Liver (tissue), 9 donors: Measurements from ENCODE around the gene TMEM259. TPM values are rescaled to one million over a fixed set of nuclear protein-coding genes. Genes with fewer than 3 reads are reported as not detected.

Source experiments
- DNase-seq: peaks from one replicate; pipeline ENCODE4 v3.0.0-alpha.2; 2017; ENCODE audit warnings: low spot score
- H3K27ac ChIP-seq, 2 donors: one replicate each; pipeline ENCODE4 v1.7.0; 2013; ENCODE audit warnings: inconsistent platforms in 2 of 2, low read length in 2 of 2, control low read depth in 1 of 2, low read depth in 1 of 2, mild to moderate bottlenecking in 1 of 2
- H3K27me3 ChIP-seq, 4 donors: one replicate each; pipeline versions ENCODE4 v1.6.1 to v1.7.0; 2013; ENCODE audit warnings: low read length in 3 of 4, inconsistent platforms in 1 of 4, mild to moderate bottlenecking in 1 of 4, moderate library complexity in 1 of 4; ENCODE audit not compliant: control insufficient read depth in 4 of 4, insufficient read depth in 4 of 4
- H3K36me3 ChIP-seq, 4 donors: one replicate each; pipeline versions ENCODE4 v1.6.1 to v1.7.0; 2013; ENCODE audit warnings: low read length in 3 of 4, mild to moderate bottlenecking in 3 of 4, low read depth in 1 of 4, moderate library complexity in 1 of 4; ENCODE audit not compliant: control insufficient read depth in 4 of 4, insufficient read depth in 3 of 4
- H3K4me1 ChIP-seq, 4 donors: one replicate each; pipeline versions ENCODE4 v1.6.1 to v1.7.0; 2013; ENCODE audit warnings: low read length in 3 of 4, mild to moderate bottlenecking in 3 of 4, moderate library complexity in 1 of 4; ENCODE audit not compliant: control insufficient read depth in 4 of 4, insufficient read depth in 4 of 4
- H3K4me3 ChIP-seq, 3 donors: one replicate each; pipeline versions ENCODE4 v1.6.1 to v1.7.0; 2013; ENCODE audit warnings: low read length in 3 of 3, control low read depth in 1 of 3, low read depth in 1 of 3, mild to moderate bottlenecking in 1 of 3
- H3K9ac ChIP-seq, 2 donors: one replicate each; pipeline ENCODE4 v1.7.0; 2013; ENCODE audit warnings: low read length in 2 of 2, mild to moderate bottlenecking in 2 of 2, moderate library complexity in 2 of 2, control low read depth in 1 of 2, low read depth in 1 of 2
- H3K9me3 ChIP-seq, 4 donors: one replicate each; pipeline versions ENCODE4 v1.6.1 to v1.7.0; 2013; ENCODE audit warnings: low read length in 3 of 4; ENCODE audit not compliant: control insufficient read depth in 4 of 4
- ATF3 ChIP-seq: IDR thresholded peaks from 2 replicates; pipeline ENCODE4 v1.6.1; 2016; ENCODE audit warnings: antibody characterized with exemption
- CTCF ChIP-seq: fragments of 150-350 bp; IDR thresholded peaks from 2 replicates; pipeline ENCODE4 v1.5.1; 2017; ENCODE audit warnings: improper control_type of control experiment, low read depth, low read length; ENCODE audit not compliant: missing input control
- EGR1 ChIP-seq, 2 donors: IDR thresholded peaks; 2 replicates each; pipeline ENCODE4 v1.6.1; 2016 to 2018; ENCODE audit warnings: antibody characterized with exemption in 2 of 2, low read depth in 2 of 2
- FOXA1 ChIP-seq: IDR thresholded peaks from 2 replicates; pipeline ENCODE4 v1.6.1; 2016; ENCODE audit warnings: antibody characterized with exemption
- GABPA ChIP-seq, 2 donors: IDR thresholded peaks in 1 of 2; conservative IDR thresholded peaks in 1 of 2; 2 replicates each; pipeline ENCODE4 v1.6.1; 2016; ENCODE audit warnings: antibody characterized with exemption in 2 of 2, mild to moderate bottlenecking in 1 of 2, moderate library complexity in 1 of 2
- HNF4A ChIP-seq, 2 donors: conservative IDR thresholded peaks; 2 replicates each; pipeline ENCODE4 v1.6.1; 2016; ENCODE audit warnings: antibody characterized with exemption in 2 of 2, mild to moderate bottlenecking in 2 of 2
- HNF4G ChIP-seq: IDR thresholded peaks from 2 replicates; pipeline ENCODE4 v1.6.1; 2016; ENCODE audit warnings: antibody characterized with exemption
- JUND ChIP-seq, 2 donors: IDR thresholded peaks; 2 replicates each; pipeline ENCODE4 v1.6.1; 2016; ENCODE audit warnings: antibody characterized with exemption in 2 of 2
- MAX ChIP-seq: IDR thresholded peaks from 2 replicates; pipeline ENCODE4 v1.6.1; 2016; ENCODE audit warnings: antibody characterized with exemption
- NR2F2 ChIP-seq: IDR thresholded peaks from 2 replicates; pipeline ENCODE4 v1.6.1; 2016; ENCODE audit warnings: antibody characterized with exemption
- RAD21 ChIP-seq, 2 donors: IDR thresholded peaks; 2 replicates each; pipeline ENCODE4 v1.6.1; 2016; ENCODE audit warnings: antibody characterized with exemption in 2 of 2, mild to moderate bottlenecking in 2 of 2
- REST ChIP-seq: IDR thresholded peaks from 2 replicates; pipeline ENCODE4 v1.6.1; 2016; ENCODE audit warnings: antibody characterized with exemption, mild to moderate bottlenecking
- RXRA ChIP-seq, 2 donors: IDR thresholded peaks; 2 replicates each; pipeline ENCODE4 v1.6.1; 2017 to 2018; ENCODE audit warnings: antibody characterized with exemption in 2 of 2, mild to moderate bottlenecking in 1 of 2
- SP1 ChIP-seq: IDR thresholded peaks from 2 replicates; pipeline ENCODE4 v1.6.1; 2018; ENCODE audit warnings: antibody characterized with exemption, mild to moderate bottlenecking
- TAF1 ChIP-seq: conservative IDR thresholded peaks from 2 replicates; pipeline ENCODE4 v1.6.1; 2016; ENCODE audit warnings: antibody characterized with exemption, mild to moderate bottlenecking
- YY1 ChIP-seq: IDR thresholded peaks from 2 replicates; pipeline ENCODE4 v1.6.1; 2016; ENCODE audit warnings: antibody characterized with exemption, mild to moderate bottlenecking
- ZBTB33 ChIP-seq: IDR thresholded peaks from 2 replicates; pipeline ENCODE4 v1.6.1; 2016; ENCODE audit warnings: antibody characterized with exemption
- WGBS: extraction: QIAGEN DNeasy Blood & Tissue Kit; methylation state at CpG from one replicate; pipeline ENCODE4 v1.1.7; 2013; 5-methylcytosine and 5-hydroxymethylcytosine counted together
- polyA plus RNA-seq, 2 donors: library from polyadenylated mRNA; stranded (reverse) in 1 of 2; unstranded in 1 of 2; fragments of 200-250 nt in 1 of 2; fragments of >200 nt in 1 of 2; fragmentation: Nextera tagmentation in 1 of 2; extraction: Ambion mirVana in 1 of 2; gene quantifications; one replicate each; pipeline versions ENCODE4 v1.2.1 to v1.2.3, GENCODE V29; 2013 to 2015
- total RNA-seq, 2 donors: library from RNA; depleted of rRNA; stranded (reverse); fragments of >200 nt; gene quantifications; one replicate each; pipeline ENCODE4 v1.2.3, GENCODE V29; 2014
- donor health status: healthy.
- donor health status: healthy.
- donor health status: healthy.
- donor health status: healthy.
- donor health status: healthy.

TMEM259 gene
- total and polyA plus RNA-seq, 4 donors: 29.7 to 99.3 (median 57.3) TPM

GRCh38 chr19:1013218-1013617 lies 7.7 kb downstream of the TMEM259 start (continued):
- TF ChIP-seq REST (no peak), EGR1 (IDR thresholded peaks at IDR 0.05; ENCODE audit: low read depth in 2 of 2) (no peak), RAD21 (IDR thresholded peaks at IDR 0.05) (no peak), TAF1 (no peak)

- DNase-seq: no peak
- Histone ChIP-seq H3K27ac (no peak overlapping the region), H3K36me3 (peaks cover 2 to 40% (median 16%) of the 10 kb centered on the region in 4 donors), H3K4me1 (peaks cover 11 to 18% (median 12%) of the 10 kb centered on the region in 4 donors), H3K27me3 (no peaks in the 10 kb centered on the region), H3K4me3 (no peak overlapping the region), H3K9ac (no peak overlapping the region), H3K9me3 (no peaks in the 10 kb centered on the region)
- WGBS: 91% methylated on average over 18 of the region's 18 CpGs
- no peak for TF ChIP-seq CTCF
- TF ChIP-seq ATF3: no peak
- TF ChIP-seq YY1: no peak
- TF ChIP-seq NR2F2: no peak
- no peak for TF ChIP-seq MAX
- TF ChIP-seq JUND (IDR thresholded peaks at IDR 0.05): no peak
- no peak for TF ChIP-seq RAD21 (IDR thresholded peaks at IDR 0.05)
- TF ChIP-seq FOXA1: no peak
- no peak for TF ChIP-seq HNF4G
Measured at GRCh38 chr19:1012334-1012733, 8.6 kb downstream of the TMEM259 start.

- no peaks in the 10 kb centered on the region for H3K27me3 ChIP-seq
- no peak for DNase-seq
- no peak overlapping the region for H3K9ac ChIP-seq
- H3K36me3 ChIP-seq: peaks cover 2 to 40% (median 16%) of the 10 kb centered on the region in 4 donors
- no peak overlapping the region for H3K4me3 ChIP-seq
- peaks cover 7 to 14% (median 8%) of the 10 kb centered on the region in 4 donors for H3K4me1 ChIP-seq
- TF ChIP-seq FOXA1 (no peak), YY1 (no peak), JUND (IDR thresholded peaks at IDR 0.05) (no peak), GABPA (IDR thresholded peaks at IDR 0.05 in 1 of 2, conservative IDR thresholded peaks at IDR 0.05 in 1 of 2) (no peak), HNF4G (no peak), HNF4A (conservative IDR thresholded peaks at IDR 0.05) (no peak), MAX (no peak), ZBTB33 (no peak), NR2F2 (no peak), REST (no peak), SP1 (no peak), RXRA (IDR thresholded peaks at IDR 0.05) (no peak), TAF1 (no peak), EGR1 (IDR thresholded peaks at IDR 0.05; ENCODE audit: low read depth in 2 of 2) (no peak)
- H3K9me3 ChIP-seq: no peaks in the 10 kb centered on the region
- 98% methylated on average over 36 of the region's 36 CpGs for WGBS
- no peak overlapping the region for H3K27ac ChIP-seq
Measured at GRCh38 chr19:1011831-1012333, 9.0 kb downstream of the TMEM259 start.
